GM20000 (cell line): ENCODE measurements around the gene KCNK4.
"Not testable (repeated sequence)": the region's sequence is repeated elsewhere in the genome, so short reads cannot be mapped to it uniquely, and the experiment has no call there.

ENCODE experiments used
- DNase-seq: peaks from one replicate; pipeline ENCODE4 v3.0.0; 2012; ENCODE audit warnings: low spot score
- TF ChIP-seq, protein P1 (sequence below): IDR thresholded peaks from 2 replicates; pipeline ENCODE4 v1.5.1; 2012; ENCODE audit warnings: mild to moderate bottlenecking, control low read depth; ENCODE audit errors: extremely low read depth, missing control alignments

The KCNK4 gene

DNA sequence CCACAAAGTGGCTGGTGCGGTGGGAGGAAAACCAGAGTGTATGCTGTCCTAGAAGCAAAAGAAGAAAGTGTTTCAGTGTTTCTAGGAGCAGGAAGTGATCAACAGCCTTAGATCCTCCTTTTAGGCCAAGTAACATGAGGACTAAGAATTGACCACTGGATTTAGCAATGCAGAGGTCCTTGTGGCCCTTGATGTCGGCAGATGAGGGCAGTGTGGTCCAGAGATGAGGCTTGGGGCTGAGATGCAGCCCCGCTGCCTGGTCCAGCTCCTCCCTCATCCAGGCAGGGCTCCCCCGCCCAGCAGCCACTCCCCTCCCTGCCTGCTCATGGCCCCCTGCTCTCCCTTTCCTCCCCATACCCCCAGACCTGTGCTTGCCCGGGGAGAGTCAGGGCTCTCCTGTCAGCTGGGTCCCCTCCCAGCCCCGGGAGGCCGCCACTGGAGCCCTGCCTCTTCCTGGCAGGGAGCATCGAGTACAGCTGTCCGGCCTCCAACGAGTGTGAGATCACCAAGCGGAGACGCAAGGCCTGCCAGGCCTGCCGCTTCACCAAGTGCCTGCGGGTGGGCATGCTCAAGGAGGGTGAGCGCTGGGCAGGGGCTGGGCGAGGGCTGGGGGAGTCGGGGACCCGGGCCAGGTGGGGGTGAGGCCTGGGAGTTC lies 22.5 kb downstream of the KCNK4 start:
- TF ChIP-seq, protein P1, sequence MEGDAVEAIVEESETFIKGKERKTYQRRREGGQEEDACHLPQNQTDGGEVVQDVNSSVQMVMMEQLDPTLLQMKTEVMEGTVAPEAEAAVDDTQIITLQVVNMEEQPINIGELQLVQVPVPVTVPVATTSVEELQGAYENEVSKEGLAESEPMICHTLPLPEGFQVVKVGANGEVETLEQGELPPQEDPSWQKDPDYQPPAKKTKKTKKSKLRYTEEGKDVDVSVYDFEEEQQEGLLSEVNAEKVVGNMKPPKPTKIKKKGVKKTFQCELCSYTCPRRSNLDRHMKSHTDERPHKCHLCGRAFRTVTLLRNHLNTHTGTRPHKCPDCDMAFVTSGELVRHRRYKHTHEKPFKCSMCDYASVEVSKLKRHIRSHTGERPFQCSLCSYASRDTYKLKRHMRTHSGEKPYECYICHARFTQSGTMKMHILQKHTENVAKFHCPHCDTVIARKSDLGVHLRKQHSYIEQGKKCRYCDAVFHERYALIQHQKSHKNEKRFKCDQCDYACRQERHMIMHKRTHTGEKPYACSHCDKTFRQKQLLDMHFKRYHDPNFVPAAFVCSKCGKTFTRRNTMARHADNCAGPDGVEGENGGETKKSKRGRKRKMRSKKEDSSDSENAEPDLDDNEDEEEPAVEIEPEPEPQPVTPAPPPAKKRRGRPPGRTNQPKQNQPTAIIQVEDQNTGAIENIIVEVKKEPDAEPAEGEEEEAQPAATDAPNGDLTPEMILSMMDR = no peak
- DNase-seq = no peak

DNA sequence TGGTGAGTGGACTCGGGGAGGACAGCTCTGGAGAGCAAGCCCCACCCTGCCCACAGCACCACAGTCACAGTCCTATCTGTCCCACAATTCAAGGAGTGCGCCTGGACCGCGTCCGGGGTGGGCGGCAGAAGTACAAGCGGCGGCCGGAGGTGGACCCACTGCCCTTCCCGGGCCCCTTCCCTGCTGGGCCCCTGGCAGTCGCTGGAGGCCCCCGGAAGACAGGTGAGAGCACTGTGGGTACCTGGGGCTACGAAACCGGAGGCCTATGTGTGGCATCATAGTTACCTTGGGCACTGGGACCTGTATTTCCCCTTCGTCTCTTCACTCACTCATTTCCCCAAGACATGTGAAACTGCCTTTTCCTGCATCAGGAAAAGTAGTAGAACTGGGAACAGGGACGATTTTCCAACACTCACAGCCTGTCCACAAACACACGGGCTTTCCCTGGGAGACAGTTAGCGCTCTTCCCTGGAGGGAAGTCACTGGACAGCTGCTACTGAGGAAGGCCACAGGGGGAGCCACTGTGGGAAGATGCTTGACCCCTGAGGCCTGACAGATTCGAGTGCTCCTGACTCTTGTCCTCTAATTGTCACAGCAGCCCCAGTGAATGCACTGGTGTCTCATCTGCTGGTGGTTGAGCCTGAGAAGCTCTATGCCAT lies 23.2 kb downstream of the KCNK4 start:
- TF ChIP-seq, protein P1 = no peak
- DNase-seq = no peak

DNA sequence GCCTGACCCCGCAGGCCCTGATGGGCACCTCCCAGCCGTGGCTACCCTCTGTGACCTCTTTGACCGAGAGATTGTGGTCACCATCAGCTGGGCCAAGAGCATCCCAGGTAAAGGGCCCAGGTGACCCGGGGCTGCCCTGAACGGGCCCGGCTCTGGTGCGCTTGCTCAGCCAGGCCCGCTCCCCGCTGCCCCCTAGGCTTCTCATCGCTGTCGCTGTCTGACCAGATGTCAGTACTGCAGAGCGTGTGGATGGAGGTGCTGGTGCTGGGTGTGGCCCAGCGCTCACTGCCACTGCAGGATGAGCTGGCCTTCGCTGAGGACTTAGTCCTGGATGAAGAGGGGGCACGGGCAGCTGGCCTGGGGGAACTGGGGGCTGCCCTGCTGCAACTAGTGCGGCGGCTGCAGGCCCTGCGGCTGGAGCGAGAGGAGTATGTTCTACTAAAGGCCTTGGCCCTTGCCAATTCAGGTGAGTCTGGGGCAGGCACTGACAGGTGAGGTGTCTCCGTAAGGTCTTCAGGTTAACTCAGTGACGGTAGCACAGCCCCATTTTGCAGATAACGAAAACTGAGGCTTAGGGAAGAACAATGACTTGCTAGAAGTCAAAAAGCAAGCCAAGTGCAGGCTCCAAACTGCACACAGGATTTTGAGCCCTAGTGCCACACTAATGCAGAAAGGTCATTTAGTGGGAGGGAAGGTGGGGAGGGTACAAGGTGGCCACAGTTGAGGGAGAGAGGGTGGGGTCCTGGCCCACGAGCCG lies 23.9 kb downstream of the KCNK4 start:
- TF ChIP-seq, protein P1 = no peak
- no peak for DNase-seq

DNA sequence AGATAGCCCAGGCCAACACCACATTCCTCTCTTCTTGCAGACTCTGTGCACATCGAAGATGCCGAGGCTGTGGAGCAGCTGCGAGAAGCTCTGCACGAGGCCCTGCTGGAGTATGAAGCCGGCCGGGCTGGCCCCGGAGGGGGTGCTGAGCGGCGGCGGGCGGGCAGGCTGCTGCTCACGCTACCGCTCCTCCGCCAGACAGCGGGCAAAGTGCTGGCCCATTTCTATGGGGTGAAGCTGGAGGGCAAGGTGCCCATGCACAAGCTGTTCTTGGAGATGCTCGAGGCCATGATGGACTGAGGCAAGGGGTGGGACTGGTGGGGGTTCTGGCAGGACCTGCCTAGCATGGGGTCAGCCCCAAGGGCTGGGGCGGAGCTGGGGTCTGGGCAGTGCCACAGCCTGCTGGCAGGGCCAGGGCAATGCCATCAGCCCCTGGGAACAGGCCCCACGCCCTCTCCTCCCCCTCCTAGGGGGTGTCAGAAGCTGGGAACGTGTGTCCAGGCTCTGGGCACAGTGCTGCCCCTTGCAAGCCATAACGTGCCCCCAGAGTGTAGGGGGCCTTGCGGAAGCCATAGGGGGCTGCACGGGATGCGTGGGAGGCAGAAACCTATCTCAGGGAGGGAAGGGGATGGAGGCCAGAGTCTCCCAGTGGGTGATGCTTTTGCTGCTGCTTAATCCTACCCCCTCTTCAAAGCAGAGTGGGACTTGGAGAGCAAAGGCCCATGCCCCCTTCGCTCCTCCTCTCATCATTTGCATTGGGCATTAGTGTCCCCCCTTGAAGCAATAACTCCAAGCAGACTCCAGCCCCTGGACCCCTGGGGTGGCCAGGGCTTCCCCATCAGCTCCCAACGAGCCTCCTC lies 24.8 kb downstream of the KCNK4 start:
- not testable (repeated sequence) for DNase-seq

DNA sequence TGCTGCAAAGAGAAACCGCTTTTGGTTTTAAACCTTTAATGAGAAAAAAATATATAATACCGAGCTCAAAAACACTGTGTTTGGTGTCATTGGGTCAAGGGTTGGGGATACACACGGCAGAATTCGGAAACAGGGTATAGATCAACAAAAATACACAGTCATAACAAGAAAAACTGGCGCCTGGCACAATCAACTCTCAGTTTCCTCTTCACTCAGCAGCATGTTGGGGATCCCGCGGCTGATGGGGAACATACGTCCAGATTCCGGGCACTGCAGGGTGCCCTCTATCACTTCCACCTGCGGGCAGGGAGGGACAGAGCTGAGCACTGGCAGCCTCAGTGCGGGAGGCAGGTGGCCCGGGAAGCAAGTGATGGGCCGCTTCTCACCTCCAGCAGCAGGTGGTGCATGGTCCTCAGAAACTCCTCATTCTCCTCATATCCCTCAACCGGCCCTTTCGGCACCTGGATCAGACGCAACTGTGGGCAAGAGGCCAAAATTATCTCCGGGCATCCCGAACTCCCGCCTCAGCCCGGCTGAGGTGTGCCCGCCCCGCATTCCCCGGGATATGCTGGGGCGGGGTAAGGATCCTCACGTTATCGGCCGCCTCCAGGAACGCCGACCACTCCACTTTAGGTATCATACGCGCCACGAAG lies 25.7 kb downstream of the KCNK4 start:
- DNase-seq = no peak
- TF ChIP-seq, protein P1 = no peak

DNA sequence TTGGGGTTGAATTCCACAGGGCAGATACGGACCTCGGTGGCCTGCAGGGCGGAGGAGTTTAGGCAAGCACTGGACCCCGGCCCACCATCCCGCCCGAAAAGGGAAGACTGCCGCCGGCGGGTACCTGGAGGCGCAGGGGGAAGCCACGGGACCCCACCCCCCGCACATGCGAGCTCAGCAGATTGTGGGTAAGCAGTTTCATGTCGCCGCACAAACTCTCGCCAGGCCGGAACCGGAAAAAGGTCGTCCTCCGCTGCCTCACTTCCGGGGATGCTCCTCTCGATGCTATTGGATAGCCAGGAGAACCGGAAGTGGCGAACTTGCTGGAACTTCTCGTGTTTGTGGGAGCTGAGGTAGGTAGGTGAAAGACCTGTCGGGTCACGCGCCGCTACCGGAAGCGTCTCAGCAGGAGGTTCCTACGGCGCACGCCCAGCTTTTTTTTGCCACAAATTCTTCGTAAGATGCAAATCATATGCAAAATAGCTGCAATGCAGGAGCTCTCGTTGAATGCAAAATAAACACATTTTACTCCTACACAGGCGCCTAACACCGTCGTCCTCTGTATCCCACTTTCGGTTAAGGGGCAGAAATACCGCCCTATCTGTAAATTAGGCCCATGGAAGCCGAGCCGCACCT lies 26.3 kb downstream of the KCNK4 start, which contains the start of gene TRMT112:
TSS of gene TRMT112 (minus strand) at position 235 of the 636 bp plus-strand sequence. CDS start at position 202, 33 bp downstream.
- TF ChIP-seq, protein P1 = no peak
- peak; percentile 95 for DNase-seq
